Head of caudate nucleus (tissue), 42 donors: ENCODE results near the gene SETDB1.

Experiments
- DNase-seq, 42 donors: peaks; one replicate each; pipeline versions ENCODE4 v3.0.0 to v3.0.0-alpha.2; 2020 to 2021; ENCODE audit warnings: mixed read lengths in 7 of 42
- intact Hi-C: fragments of 100-400 bp; cut with DNase I; formaldehyde crosslinking; loops from one replicate; pipeline ENCODE4 v1.15.0; 2022

Gene SETDB1

DNA sequence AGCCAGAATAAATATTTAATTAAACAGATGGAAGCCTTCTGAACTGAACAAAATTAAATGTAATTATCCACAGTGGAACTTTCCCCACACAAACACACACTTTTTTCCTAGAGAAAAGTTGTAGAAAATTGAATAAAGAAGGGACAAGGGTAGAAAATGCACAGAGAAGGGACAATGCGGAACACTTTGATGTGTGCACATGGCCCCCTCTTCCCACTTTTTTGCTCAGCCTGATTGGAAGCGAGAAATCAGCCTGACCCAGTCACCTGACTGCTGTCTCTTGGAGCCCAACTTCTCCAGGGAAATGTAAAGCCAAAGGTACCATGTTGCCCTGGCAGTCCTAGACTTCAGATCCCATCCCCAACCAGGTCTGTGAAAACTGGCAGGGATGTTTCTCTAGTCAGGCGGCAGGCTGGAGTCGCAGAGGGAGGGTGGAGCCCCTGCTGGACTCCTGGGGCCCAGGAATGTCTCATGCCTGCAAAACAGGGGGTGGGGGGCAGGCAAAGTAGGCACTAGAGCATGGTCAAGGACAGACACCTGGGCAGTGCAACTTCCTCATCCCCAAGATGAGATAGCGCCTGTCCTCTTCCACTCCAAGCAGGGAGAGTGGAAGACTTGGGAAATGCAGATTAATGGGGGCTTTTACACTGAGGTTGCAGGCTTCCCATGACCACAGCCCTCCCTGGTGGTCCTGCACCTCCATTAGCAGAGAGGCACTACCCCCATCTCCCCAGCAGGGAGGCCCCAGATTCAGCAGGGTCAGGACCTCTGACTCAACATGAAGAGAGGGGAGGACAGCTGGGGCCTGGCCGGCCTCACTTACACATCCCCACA is 45.6 kb downstream of the SETDB1 start:
- peak in 1 of 42 donors; percentile 26 for DNase-seq
- intact Hi-C loops, result loop anchor here (10.0 kb wide), 2 partner anchors 47 to 97 kb away; partner anchors contain the start of genes ARNT and SETDB1

DNA sequence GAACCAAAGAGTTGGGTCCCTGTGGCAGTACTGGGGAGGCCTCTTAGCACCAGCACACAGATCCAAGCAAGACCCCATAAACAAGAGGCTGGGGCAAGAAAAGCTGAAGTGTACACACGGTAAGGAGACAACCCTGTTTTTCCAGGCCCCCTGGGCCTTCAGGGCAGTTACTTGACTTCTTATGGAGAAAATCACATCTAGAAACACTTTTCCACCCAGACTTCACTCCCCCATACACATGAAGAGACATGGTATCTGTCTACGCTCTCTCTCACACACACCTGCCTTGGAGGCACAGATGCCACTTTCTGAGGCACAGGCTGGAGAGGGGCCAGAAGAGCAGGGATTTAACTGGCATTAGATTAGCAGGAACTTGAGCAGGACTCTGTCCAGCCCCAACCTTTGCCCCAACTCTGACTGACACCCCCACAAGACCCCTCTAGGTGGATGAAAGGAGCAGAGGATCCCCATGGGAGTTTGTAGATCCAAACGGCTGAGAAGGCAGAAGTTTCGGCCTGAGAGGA is 46.3 kb downstream of the SETDB1 start:
- no peak for DNase-seq
- intact Hi-C loops, result loop anchor here (10.0 kb wide), 2 partner anchors 48 to 98 kb away; partner anchors contain the start of genes ARNT and SETDB1

DNA sequence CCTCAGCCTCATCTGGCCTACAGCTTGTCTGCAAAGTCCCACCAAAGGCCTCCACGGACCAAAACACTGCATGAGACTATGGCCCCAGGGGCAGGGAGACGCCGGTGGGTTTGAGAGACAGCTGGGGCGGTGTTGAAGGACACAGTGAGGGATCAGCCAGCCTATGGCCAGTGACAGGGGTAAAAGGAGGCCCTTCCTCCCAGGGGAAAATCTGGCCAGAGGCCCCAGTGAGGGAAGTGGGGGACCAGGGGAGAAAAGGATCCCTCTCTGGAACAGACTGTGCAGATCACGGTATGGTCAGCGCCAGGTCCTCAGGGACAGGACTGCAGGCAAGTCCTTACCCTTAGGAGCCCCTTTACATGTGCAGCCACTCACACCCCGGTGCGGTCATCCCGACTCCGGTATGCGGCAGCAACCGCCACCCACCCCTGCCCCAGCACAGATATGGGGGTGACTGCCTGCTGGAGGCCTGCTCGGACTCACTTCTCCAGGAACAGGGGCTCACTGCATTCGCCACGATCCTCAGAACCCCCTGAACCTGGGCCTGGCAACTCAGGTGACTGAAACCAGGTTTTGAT is 47.2 kb downstream of the SETDB1 start:
- intact Hi-C loops, result loop anchor here (10.0 kb wide), 2 partner anchors 49 to 99 kb away; partner anchors contain the start of genes ARNT and SETDB1
- peak in 4 of 42 donors; percentile 23 to 43 (median 31) for DNase-seq

DNA sequence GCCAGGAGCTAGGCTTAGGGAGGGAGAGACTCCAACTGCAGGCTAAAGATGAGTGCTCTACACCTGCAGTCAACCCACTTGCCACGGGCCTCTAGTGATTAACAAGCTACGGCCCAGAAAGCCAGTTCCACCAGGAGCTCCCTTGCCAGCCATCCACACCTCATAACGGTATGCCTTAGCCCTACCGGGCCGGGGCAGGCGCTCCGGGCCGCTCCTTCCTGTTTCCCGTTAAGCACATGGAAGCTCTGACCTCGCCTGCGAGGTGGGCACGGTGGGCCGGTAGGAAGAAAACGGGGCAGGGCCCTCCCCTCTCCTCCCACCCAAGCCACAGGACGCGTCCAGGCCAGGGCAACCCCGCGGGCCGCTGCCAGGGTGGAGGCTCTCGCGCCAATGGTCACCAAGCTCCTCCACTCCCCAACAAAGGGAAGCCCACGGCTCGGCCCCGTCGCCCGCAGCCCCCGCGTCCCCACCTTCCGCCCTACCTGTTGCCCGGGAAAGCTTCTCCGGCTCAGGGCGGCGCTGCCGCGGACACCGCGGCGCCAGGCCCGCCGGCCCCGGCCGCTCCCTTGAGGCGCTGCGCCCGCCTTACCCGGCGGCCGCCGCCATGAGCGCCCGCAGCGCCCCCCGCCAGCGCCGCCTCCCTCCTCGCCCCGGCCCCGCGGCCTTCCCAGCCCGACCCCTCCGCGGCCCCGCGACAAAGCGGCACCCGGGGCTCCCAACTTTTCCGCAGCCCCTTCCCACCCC is 47.8 kb downstream of the SETDB1 start:
- DNase-seq, result peak in 36 of 42 donors; percentile 21 to 69 (median 40)
- intact Hi-C loops, result loop anchor here (10.0 kb wide), 2 partner anchors 49 to 99 kb away; partner anchors contain the start of genes ARNT and SETDB1

DNA sequence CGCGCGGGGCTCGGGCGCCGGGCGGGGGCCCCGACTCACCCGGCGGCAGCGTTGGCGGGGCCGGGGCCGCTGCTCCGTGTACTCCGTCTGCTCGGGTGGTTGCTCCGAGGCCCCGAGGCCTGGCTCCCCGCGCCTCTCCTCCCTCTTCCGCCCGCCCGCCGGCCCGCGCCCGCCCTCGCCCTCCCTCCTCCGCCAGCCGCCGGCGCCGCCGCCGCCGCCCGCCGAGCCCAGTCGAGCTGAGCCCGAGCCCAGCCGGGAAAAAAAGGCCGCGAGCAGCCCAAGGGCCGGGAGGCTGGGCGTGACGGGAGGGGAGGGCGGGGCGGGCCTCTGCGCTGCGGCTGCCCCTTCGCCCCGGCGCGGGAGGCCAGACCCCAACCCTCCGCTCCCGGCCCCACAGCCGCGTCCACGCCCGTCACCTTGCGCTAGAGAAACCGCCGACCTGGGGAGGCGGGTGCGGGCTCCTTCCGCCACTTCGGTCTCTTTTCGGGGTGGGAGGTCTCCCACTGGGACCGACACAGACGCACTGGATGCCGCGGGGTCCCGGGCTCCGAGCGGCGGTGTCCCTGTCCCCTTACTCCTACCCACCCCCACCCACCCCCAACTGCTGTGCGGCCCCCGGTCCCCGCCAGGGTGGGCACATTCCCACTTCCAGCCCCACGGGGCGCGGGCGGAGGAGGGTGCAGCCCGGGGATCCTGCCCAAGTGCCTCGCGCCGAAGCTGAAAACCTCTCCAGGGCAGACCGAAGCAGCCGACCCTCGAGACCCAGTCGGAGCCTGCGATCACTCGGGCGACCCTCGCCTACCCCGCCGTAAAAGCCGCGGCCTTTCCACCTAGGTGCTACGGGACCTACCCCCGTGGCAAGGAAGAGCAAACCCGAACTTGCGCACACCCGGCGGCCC is 48.7 kb downstream of the SETDB1 start, which contains the start of gene CERS2:
Gene CERS2 (minus strand): TSS at position 256 of the 899 bp plus-strand sequence. CDS start 5,745 bp downstream, outside the sequence.
- peak in 40 of 42 donors; percentile 43 to 89 (median 77) for DNase-seq
- intact Hi-C loops, result loop anchor here (10.0 kb wide), 2 partner anchors 50 to 100 kb away; partner anchors contain the start of genes ARNT and SETDB1

DNA sequence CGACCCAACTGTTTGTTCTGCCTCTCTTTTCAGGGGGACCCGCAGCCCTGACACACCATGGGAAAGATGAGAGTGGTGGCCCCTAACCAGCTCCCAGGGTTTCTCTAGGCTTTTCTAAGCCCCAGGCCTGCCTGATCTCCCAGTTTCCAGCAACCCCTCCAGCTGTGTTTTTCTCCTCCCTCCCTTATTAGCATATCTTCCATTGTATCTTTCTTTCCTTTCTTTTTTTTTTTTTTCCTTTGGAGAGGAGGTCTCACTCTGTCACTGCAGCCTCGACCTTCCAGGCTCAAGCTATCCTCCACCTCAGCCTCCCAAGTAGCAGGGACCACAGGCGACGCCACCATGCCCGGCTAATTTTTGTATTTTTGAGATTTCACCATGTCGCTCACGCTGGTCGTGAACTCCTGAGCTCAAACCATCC is 50.2 kb downstream of the SETDB1 start:
- intact Hi-C loops, result loop anchor here (10.0 kb wide), 2 partner anchors 52 to 102 kb away; partner anchors contain the start of genes ARNT and SETDB1
- DNase-seq, result no peak

DNA sequence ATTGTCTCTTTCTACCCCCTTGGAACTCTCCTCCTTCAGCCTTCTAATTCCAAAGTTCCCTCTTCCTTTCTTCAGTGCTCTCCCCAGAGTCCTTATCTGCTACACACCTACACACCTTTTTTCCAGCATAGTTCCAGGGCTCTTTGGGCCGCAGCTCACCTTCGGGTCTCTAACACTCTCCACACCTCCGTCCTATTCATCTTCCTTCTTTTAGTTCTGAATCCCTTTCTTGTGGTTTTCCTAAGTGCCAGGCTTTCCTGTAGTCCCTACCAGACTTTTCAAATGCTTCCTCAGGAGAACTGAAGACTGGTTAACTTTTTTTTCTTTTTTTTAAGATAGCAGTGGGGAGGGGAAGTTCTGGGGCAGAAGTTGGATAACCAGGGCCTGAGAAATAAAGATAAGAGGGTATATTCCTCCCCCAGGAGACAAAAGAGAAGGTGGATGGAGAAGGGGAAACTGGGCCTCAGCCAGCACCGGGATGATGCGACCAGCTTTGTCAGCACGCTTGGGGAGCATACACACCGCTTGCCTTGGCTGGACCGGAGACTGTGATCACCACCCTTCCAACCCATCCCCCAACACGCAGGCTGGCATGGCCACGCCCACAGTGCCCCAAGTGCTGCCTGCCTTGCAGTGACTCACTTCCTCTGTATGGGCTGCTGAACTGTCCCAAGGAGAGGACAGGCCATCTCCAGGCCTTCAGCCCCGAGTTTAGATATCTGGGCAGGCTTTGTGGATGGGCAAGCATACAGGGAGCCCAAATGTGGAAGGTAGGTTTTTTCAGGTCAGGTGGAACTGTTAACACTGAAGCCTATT is 50.9 kb downstream of the SETDB1 start:
- intact Hi-C loops, result loop anchor here (10.0 kb wide), 2 partner anchors 52 to 102 kb away; partner anchors contain the start of genes ARNT and SETDB1
- DNase-seq, result peak; percentile 65 to 94 (median 82)

DNA sequence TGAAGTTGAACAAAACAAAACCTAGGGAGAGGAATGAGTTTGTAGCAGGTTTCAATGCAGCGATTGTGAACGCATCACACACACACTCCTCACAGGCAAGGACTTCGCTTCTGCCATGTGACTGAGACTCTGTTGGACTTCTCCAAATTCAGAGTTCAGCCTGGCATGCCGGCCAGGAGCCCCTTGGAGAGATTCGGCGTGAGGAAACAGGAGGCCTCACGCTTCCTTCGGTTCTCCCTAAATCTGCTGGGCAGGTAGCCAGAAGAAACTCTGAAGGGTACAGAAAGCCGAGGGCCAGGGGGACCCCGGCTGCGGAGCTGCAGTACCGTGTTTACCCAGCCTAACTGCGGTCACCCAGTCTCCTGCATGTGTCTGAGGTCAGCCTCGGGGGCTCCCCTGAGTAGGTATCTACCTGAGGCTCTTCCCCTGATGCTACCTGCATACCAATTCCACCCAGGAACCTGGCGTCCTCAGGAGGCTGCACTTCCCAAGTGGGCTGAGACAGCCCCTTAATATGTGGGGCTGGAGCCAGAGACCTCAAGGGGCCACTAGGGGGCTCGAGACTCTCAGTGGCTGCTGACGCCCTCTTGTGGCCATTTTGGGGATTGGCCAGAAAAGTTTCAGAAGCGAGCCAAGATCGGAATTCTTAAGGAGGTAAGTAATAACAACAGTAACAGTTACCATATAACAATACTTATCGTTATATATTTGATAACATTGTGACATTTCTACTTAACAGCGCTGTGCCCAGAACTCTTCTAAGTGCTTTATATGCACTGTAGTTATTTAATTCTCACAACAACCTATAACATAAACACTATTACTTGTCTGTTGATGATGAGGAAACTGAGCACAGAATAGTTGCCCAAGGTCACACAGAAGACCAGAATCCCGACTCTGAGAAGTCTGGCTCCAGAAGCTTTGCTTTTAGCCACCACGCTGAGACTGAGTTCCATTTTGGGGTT is 53.2 kb downstream of the SETDB1 start:
- intact Hi-C loops, result loop anchor here (10.0 kb wide), 2 partner anchors 55 to 105 kb away; partner anchors contain the start of genes ARNT and SETDB1
- peak; percentile 53 to 96 (median 88) for DNase-seq

DNA sequence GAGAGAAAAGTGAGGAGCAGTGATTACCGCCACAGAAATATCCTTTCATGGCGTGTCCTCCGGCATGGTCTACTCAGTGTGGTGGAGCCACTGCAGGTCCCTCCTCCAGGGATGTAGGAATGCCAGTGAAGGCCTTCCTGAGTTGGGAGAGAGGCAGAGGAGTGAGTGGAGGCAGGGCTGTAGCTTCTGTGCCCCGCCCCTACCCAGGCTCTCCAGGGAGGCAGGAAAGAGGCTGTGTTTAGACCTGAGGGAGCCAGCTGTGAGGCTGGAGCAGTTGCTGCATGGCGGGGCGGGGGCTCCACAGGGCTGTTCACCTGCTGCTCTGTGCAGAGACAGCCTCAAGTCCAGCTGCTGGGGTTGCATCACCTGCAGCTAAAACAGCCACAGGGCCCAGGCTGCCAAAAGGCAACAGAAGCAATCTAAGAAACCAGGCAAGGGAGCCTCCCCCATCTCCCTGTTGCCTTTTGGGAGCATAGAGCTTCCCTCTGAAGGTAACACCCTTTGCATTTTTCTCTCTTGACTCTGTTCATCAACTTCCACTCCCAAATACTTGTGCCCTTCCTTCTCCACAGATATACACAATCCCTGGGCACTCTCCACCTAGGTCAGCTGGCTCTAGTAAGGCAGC is 55.1 kb downstream of the SETDB1 start:
- intact Hi-C loops, result no loop called here
- no peak for DNase-seq

DNA sequence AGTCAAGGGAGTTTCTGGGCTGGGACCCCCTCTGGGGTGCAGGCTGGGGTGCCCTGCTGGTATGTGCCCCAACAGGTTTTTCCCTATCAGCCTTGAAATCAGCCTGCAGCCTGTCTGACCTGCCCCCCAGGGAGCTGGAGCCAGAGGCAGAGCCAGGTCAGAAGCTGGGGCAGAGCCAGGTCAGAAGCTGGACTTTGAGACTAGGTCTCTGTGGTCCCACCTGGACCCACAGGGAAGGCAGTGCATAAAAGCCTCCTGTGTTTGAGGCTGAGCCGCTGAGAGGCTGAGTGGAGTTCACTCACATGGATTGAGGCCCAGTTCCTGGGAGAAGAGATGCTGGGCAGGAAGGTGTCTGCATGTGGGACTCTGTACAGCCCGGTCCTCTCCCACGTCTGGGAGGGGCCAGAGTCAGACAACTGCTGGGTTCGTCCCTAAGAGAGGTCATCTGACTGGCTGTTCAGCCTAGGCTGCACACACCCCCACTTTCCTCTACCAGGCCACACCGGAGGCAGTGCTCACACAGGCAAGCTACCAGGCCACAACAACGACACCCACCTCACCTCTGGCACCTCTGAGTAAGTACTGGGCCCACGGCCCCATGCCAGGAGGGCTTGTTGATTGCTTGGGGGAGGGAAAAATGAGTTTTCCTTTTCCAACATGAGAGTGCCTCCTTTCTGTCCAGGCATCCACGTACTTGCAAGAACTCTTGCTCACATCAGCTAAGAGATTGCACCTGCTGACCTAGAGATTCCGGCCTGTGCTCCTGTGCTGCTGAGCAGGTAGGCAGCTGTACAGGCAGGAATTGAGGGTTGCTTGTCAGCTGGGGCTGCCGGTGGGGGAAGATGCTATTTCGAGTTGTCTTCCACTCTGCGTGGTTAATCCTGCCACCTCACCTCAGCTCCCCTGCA is 55.9 kb downstream of the SETDB1 start, which contains the start of gene ANXA9:
Gene ANXA9 (plus strand): TSS at position 488 of the 908 bp plus-strand sequence. CDS start 814 bp downstream, outside the sequence.
- no peak for DNase-seq
- intact Hi-C loops, result no loop called here

DNA sequence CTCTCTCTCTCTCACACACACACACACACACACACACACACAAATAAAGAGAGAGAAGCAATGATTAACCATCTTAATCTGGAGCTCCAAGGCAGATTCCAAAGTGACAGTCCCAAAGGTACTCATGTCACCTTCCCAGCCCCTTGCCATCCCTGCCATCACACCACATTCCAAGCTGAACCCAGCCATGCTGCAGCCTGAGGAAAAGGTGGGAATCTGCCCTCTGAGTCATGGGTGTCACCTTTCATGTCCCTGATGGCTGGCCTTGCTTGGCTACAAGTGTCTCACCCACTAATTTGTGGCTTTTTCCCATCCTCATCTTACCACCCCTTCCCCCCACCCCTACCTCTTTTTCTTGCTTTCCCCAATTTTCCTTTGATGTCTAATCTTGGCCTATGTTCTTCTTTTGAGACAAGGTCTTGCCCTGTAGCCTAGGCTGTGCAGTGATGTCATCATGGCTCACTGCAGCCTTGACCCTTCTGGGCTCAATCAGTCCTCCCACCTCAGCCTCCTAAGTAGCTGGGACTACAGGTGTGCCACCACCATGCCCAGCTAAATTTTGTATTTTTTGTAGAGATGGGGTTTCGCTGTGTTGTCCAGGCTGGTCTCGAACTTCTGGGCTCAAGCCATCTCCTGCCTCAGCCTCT is 59.1 kb downstream of the SETDB1 start:
- intact Hi-C loops, result no loop called here

DNA sequence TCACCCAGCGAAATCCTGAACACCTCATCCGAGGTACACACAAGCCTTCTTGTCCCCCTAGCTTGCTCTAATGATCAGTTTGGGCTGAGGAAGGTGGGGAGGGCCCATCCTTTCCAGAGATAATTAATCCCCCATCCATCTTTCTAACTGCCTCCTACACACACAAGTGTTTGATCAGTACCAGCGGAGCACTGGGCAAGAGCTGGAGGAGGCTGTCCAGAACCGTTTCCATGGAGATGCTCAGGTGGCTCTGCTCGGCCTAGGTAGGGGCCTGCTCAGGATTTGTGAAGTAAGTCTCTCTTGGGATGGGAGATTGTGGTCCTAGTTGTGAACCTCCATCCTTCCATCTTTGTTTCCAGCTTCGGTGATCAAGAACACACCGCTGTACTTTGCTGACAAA is 61.8 kb downstream of the SETDB1 start:
- DNase-seq, result no peak
- intact Hi-C loops, result no loop called here

More for the DNA sequence above, 59.1 kb downstream of the SETDB1 start:
- no peak for DNase-seq

DNA sequence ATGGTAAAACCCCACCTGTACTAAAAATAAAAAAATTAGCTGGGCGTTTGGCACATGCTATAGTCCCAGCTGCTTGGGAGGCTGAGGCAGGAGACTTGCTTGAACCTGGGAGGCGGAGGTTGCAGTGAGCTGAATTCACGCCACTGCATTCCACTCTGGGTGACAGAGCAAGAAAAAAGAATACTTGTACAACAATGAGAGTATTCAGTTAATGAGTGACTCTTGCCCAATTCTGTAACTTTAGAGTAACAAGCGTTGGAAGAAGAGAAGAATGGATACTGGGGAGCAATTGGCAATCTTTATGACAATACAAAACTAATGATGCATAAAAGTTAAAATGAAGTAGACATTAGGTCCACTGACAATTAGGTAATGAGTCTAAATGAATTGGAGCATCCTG is 66.5 kb downstream of the SETDB1 start:
- intact Hi-C loops, result no loop called here
- no peak for DNase-seq

DNA sequence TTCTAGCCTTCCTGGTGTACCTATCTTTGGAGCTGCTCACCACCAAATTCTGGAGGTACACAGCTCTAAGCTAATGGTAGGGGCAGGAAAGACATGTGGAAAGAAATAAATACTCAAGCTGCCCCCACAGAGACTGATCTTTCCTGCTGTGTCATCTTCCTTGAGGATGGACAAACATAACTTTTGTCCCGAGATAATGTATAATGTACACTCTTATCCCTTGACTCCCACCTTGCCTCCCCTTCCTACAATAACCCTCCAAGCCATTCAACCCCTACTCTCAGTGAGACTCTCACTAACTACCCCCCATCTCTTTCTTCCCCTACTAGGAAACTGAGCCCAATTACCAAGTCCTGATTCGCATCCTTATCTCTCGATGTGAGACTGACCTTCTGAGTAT is 68.1 kb downstream of the SETDB1 start:
- no peak for DNase-seq
- intact Hi-C loops, result no loop called here
